ACHN (cell line): ENCODE data around the gene DAPK1.
A peak's percentile ranks its signal among the peaks of the same experiment; 100 is the strongest.

Source experiments
- DNase-seq: peaks from one replicate; pipeline ENCODE4 v3.0.0-alpha.2; 2015
- in situ Hi-C: cut with HindIII; loops from 2 replicates; pipeline ENCODE4 v1.10.0; 2017; ENCODE audit warnings: low sequenced_read_pairs, low pct_ligation_motif_present, low pct_unique_long_range_greater_than_20kb

DAPK1 gene

DNA sequence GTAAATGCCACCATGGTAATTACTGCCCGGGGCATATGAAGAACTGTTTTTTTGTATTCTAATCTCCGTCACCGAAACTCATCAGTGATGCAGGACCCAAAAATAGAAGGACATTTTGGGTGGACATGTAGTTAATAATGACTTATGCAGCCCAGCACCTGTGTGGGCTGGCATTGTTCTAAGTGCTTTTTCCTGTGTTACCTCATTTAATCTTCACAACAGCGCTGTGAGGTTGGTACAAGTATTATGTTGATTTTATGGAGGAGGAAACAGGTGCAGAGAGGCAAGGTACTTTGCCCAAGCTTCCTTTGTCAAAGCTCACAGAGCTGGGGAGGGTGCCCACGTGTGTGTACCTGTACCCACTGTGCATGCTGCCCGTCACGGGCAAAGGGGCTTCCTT is 58.4 kb downstream of the DAPK1 start:
- no peak for DNase-seq
- in situ Hi-C loops: no loop called here

DNA sequence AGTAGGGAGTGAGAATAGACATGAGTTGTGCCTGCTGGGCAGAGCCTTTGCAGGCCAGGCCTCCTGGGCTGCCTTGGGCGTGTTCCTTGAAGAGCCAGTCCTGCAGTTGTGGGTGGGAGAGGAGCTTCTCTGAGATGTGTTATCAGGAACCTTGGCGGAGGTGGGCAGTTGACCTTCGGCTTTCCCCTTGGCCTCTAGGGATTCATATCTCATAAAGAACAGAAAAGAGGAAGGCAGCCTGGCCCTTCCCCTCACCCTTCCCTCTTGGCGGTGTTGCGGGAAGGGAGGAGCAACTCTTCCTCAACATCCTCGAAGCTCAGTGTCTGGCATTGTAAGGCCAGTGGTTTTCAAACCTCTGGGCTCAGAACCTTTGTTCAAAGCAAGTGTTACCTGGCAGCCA is 59.2 kb downstream of the DAPK1 start:
- DNase-seq: no peak
- in situ Hi-C loops: no loop called here

DNA sequence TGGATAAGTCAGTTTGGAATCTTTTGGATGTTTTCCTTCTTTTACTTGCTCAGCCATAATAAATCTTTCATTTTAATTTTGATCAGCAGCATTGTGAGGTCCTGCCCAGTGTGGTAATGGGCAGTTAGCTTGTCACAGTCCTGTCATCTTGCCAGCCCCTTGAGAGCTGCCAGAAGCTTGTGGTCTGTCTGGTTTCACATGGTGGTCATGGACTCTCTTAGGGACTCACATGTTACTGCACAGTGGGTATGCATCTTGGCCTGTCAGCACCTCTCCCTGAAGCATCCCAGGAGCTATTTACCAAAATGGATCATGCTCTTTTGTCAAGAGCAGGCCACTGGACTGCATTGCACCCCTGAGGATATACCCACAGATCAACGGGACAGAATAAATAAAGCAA is 60.3 kb downstream of the DAPK1 start:
- in situ Hi-C loops: no loop called here
- no peak for DNase-seq

DNA sequence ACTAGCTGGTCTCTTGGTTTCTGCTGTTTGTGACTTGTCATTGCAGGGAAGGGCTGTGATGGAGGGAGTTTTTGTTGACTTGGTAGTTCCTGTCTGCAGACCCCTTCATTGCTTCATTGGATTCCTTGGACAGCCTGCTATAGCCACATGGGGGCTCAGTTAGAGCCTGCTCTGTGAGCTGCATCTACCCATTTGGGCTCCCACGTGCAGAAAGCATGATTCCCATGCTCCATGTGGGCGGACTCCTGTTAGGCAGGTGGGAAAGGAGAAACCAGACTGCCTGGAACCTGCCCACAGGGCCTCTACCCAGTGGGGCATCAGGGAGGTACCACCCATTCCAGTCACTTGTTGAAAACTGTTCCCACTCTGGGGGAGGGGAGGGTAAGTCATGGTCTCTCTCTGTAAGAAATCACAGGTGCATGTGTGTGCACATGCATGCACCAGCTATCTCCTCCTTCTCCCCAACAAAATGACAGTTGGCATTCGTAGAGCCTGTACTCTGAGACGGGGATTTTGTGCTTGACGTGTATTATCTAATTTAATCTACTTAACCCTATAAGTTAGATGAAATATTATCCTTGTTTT is 61.0 kb downstream of the DAPK1 start:
- no peak for DNase-seq
- in situ Hi-C loops: no loop called here

DNA sequence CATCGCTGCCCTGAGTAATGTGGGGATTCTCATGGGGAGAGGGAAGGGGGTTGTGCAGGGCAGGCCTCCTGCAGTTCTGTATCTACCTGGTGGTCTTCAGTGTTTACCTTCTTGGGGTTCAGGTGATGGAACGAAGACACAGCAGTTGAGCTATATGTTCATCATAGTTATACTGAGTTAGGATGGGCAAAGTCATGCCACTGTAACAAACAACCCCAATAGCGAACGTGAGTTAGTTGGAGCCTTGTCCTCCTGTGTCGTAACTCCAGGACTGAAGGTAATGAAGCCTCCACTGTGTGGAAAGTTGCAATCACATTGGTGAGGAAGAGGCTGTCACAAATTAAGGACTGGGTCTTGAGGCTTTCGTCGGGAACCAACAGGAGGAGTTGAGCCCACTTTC is 64.4 kb downstream of the DAPK1 start:
- DNase-seq: no peak
- in situ Hi-C loops: no loop called here

DNA sequence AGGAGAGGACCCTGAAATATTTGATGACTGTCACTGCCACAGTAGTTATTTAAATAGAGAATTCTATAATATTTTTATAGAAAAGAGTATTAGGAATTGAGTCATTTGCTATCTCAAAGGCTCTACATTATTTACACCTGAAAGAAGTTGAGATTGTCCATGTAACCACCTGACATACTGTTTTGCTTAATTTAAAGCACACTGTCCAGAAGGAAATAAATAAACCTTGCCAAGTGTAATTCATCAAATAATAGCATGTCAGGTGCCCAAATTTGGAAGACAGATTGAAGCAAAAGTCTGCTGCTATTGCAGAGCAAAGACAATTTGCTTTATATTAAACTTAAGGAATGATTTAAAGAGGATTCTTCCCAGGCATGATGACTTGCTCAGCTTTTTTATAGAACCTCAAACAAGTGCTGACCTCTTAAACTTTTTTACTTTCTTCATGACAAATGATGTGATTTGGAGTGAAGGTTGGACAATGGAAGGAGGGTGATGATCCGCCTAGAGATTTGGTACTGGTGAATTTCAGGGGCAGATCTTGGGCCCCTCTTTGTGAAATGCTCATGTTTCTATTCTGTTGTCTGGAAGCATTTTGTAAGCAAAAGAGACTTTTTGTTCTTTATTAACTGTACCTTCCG is 65.0 kb downstream of the DAPK1 start:
- DNase-seq: no peak
- in situ Hi-C loops: no loop called here

DNA sequence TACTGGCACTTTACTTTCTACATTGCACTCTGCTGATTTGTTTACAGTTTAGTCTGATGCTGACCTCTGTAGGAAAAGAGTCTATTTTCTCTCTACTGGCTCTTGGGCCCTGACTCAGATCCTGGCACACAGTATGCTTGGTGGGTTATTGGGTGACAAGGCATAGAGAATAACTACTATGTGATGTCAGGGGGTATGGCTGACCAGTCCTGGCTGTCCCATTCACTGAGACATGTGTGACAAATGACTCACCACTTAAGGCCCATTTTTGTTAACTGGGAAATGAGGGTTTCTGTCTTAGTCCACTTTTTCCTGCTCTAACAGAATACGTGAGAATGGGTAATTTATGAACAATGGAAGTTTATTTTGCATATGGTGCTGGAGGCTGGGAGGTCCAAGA is 66.4 kb downstream of the DAPK1 start:
- DNase-seq: peak; percentile 11
- in situ Hi-C loops: no loop called here

DNA sequence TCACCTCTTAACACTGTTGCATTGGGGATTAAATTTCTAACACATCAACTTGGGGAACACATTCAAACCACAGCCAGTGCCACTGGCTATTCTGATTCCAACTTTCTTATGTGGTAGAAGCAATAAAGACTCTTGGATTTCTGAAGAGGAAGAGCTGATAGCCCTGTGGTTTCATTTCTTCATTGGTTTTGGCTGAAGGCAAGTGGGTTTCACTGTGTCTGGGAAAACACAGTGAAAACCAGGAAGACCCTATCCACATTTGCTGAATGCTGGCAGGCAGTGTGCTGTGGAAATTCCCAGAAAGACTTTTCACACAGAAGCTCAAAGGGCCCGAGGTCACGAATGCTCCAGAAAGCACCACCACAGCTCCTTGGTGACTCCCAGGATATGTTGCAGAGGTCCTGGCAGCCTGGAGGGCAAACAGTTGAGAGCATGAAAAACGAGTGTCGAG is 67.1 kb downstream of the DAPK1 start:
- no peak for DNase-seq
- in situ Hi-C loops: no loop called here

DNA sequence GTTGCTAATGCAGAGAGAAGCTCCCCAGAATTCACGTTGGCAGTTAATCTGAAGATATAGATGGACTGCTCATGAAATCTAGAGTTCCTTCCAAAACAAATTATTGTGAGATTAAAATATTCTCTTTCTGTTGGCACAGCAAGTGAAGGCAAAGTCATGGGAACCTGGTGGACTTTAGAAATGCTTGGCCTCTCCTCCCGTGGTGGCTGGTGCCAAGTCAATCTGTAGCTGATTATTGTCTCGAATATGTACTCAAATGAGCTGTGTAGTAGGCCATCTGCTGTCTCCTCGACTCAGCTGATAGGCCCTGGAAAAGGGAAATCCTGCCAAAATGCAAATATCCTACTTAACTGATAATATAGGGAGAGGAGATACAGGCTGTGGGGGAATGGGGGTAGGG is 69.3 kb downstream of the DAPK1 start:
- in situ Hi-C loops: no loop called here
- no peak for DNase-seq

DNA sequence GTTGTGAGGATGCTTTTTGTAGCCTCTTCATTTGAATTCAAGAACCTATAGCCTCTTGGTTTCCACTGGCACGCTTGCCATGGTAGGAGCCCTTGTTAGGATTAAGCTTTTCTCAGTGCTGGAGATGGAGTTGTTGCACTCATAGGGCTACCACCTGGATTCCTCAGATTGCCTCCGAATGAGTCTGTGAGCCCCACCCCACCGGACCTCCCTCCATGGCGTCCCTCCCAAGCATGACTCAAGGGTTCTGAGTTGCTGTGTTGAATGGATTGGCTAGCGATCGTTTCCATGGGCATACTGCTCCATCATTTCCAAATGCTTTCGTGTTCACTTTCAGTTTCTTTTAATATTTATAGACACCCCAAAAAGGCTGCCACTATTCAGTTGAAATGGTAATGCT is 69.9 kb downstream of the DAPK1 start:
- DNase-seq: peak; percentile 43
- in situ Hi-C loops: no loop called here

DNA sequence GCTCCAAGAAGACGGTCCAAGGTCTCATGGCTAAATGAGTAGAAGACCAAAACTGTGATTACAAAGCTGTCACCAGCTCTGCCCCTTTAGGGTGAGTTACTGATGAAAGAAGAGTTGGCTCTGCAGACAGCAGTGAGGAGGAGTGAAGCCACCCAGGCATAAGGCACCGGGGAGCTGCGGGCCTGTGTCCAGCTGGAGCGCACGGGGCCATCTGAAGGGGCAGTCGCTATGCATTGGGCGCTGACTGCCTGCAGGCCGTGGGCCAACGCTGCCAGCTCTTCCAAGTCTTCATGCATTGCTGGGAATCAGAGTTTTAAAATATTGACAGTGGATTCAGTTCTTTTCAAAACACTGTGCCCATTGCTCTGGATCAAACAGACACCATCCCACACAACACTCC is 70.3 kb downstream of the DAPK1 start:
- in situ Hi-C loops: no loop called here
- no peak for DNase-seq

DNA sequence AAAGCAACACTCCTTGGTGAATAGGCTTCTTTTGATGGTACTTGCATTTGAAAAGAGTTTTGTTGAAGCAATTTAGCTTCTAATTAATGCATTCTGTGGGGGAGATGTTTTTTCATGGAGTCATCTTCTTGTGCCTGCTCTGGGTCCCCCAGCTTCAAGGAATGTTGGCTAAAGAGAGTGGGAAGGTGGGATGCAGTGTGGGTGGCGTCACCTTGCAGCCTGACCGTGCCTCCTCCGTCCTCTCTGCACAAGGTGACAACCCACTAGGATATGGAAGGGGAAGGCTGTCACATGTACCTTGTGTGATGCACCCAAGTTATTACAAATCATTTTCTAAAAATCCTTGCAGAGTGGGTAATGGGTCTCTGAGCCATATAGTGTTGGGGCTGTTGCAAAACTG is 70.7 kb downstream of the DAPK1 start:
- no peak for DNase-seq
- in situ Hi-C loops: no loop called here

DNA sequence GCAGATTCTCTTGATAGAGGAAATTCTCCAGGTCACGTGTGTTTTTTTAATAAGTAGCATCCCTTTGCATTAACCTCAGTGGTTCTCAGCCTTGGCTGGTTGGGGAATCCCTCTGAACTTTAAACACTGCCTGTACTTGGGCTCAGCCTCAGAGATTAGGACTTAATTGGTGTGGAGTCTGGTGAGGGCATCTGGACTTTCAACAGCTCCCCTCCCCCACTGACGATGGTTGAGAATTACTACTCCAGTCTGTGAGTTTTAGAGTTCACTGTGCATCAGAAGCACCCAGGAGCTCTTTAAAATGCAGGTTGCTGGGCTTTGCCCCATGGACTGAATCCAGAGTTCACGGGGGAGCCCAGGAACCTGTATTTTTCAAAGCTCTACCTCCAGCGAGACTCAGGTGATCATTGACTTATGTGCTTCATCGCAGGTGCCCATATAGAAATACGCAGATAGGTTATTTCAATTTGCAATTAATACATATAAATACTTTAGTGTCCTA is 71.4 kb downstream of the DAPK1 start:
- in situ Hi-C loops: no loop called here
- no peak for DNase-seq

DNA sequence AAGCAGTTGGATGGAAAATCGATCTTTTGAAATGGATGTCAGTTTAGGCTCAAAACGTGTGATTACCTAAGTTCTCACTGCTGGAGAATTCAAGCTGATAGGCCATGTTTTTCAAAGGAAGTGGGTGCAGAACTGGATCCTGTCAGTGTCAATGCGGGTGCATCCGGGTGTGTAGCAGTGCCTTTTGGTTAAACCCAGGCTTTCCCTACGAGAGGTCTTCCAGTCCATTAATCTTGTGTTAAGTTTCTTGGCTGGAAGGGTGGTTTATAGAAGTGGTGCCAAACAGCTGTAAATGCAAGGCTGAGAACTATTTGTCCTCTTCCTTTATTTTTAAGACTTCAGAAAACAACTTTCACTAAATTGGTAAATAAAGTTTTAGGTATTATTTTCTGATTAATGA is 71.9 kb downstream of the DAPK1 start:
- peak; percentile 45 for DNase-seq
- in situ Hi-C loops: no loop called here

DNA sequence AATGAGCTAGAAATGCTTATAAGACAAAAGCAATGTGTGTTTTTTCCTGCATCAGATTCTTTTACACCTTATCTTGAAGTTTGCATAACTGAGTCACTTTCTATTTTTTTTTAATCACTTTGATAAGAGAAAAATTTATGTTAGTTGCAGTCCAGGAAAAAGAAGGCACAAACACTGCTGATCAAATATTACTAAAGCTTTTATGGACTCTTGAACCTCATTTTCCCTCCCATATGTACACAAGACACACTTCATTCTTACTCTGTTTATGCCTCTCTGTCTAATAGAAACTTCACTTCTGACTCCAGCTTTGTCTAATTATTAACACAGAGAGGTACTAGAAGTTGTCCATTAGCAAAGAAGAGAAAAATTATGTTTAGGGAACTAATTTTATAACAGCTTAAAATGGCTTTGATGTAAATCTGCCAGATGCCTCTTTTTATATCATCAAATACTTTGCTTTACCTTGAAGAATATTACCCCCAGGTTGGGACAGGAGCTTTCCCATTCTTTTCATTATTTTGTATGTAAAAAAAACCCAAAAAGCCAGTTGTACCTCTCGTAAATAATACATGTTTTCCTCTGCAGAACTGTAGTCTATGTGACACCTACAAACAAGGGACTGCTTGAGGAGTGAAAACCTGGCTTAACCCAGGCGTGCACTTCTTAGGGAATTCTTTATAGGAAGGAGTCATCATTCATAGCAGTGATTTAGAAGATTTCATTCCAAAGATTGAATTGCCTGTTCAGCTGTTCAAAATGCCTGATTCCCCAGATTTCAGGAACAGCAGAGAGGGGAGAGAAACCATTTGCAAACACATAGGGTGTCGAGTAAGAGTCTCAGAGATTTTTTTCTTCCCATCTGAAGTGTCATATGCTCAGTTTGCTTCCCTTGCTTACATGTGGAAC is 72.6 kb downstream of the DAPK1 start:
- in situ Hi-C loops: no loop called here
- DNase-seq: no peak

DNA sequence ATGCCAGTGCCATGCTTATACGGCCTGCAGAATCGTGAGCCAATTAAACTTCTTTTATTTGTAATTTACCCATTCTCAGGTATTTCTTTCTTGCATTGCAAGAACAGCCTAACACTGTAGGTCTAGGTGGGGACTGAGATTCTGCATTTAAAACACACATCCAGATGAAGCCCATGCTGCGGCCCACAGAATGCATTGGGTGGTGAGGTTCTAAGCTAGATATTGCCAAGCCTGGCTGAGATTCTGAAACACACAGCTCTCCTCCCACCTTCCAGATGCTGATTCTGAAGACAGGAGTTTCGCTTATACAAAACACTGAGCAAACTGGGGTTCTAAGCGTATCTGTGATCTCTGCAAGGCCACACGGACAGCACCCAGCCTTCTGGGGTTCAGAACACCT is 75.1 kb downstream of the DAPK1 start:
- in situ Hi-C loops: no loop called here
- no peak for DNase-seq

DNA sequence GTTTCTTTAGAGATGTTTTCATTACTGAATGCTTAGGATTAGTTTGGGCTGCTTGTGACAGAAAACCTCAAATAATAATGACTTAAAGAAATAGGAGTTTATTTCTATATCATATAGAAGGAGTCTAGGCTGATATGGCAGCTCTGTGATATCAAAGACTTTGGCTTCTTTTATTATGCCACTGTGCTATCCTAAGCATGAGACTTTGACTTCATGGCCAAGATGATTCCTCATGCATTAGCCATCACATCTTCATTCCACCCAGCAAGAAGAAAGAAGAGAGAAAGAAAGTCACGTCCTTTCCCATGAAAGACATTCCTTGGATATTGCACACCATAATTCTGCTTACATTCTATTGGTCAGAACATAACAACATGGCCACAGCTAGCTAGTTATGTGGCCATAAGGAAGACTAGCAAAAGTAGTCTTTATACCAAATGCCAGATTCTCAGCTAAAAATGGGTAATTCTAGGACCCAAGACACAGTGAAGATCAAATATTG is 76.2 kb downstream of the DAPK1 start:
- in situ Hi-C loops: no loop called here
- no peak for DNase-seq

DNA sequence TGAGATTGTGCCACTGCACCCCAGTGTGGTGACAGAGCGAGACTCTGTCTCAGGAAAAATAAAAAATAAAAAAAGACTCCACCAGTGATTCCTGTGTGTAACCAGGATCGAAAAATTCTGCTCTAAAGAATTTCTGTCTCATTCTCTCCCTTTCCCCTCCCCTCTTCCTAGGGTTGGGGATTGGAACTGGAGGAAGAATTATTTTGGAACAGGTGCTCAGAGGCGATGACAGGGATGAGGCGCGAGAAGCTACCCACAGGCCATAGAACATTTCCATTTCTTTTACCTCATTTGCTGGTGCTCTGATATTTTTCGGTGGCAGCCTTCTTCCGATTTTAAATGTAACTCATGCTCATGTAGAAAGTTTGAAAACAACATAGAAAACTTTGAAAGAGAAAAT is 80.1 kb downstream of the DAPK1 start:
- in situ Hi-C loops: no loop called here
- DNase-seq: no peak

DNA sequence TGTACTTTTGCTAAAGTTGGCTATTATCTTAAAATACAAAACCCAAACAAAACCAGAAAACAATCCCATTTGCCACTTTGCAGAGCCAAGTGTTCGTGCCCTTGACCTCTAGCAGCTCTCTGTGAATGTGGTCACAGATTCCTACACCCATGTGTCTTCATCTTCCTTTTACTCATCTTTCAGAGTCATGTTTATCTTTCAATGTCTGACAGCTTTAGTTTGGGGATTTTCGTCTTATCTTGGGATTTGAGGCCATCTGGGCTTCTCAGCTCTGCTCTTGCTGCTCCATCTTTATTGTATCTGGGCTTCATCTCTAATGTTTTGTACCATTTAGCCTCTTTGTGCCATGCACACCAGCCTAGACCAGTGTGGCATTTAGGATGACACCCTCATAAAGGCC is 81.0 kb downstream of the DAPK1 start:
- no peak for DNase-seq
- in situ Hi-C loops: no loop called here
